Astrocyte (in vitro differentiated cells and primary cell): ENCODE results near the gene RNH1.

Experiments
- CTCF ChIP-seq: IDR thresholded peaks from 2 replicates; pipeline ENCODE4 v1.5.1; 2011; ENCODE audit warnings: low read depth, mild to moderate bottlenecking, inconsistent platforms, low read length, moderate library complexity; ENCODE audit not compliant: insufficient read depth
- EZH2 ChIP-seq: IDR thresholded peaks from 2 replicates; pipeline ENCODE4 v1.6.1; 2012; ENCODE audit warnings: mild to moderate bottlenecking, low read length, inconsistent platforms; ENCODE audit not compliant: insufficient read depth

DNA sequence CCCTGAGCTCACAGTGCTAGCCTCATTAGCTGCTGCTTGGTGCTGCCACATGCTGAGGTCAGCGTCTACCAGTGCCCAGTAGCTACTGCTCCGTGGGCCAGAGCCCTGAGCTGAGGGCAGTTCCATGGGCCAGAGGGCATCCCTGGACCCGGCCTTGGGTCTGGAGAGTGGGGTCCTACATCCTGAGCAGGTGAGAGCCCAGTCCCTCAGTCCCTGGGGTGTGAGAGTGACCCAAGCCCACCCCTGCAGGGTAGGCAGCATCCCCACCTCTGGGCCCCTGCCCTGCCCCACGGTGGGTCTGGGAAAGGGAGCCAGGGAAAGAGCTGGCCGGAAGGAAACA lies 43.7 kb upstream of the RNH1 start:
- no peak for TF ChIP-seq CTCF
- no peak for TF ChIP-seq EZH2
